Naive thymus-derived CD4-positive, alpha-beta T cell (primary cell): ENCODE measurements around the gene DMPK. TPM values are rescaled to one million over a fixed set of nuclear protein-coding genes. Genes with fewer than 3 reads are reported as not detected.

Experiments used
- ATAC-seq: fragments of 150-1000 bp; cut with Tn5 transposase; 2 replicates; pipeline ENCODE4 v1.10.0; 2021; ENCODE audit warnings: mild to moderate bottlenecking, moderate library complexity
- CTCF ChIA-PET: fragments of 350-600 bp; sonication (Branson Sonifier 250); formaldehyde crosslinking; loops from one replicate; lab custom pipeline; 2021; ENCODE audit warnings: antibody characterized with exemption; lab: Charles Lee
- POLR2A ChIA-PET: fragments of 350-600 bp; sonication (Branson Sonifier 250); formaldehyde crosslinking; loops from one replicate; lab custom pipeline; 2021; ENCODE audit warnings: antibody characterized with exemption, inconsistent platforms; lab: Charles Lee
- DNase-seq, 9 donors: peaks; one replicate each; pipeline versions ENCODE4 v3.0.0 to v3.0.0-alpha.2; 2020 to 2022; ENCODE audit warnings: mixed read lengths in 1 of 9
- H3K27ac ChIP-seq: one replicate; pipeline ENCODE4 v1.7.0; 2013; ENCODE audit warnings: mild to moderate bottlenecking, low read depth, low read length, moderate library complexity
- H3K27me3 ChIP-seq, 2 donors: one replicate each; pipeline ENCODE4 v1.7.0; 2013; ENCODE audit warnings: low read length in 2 of 2, mild to moderate bottlenecking in 2 of 2, moderate library complexity in 2 of 2; ENCODE audit not compliant: control insufficient read depth in 2 of 2, insufficient read depth in 2 of 2
- H3K36me3 ChIP-seq, 3 experiments: 1 replicate in 2 of 3; 2 replicates in 1 of 3; pipeline ENCODE4 v1.7.0; 2013; ENCODE audit warnings: low read length in 3 of 3, mild to moderate bottlenecking in 3 of 3, moderate library complexity in 1 of 3; ENCODE audit not compliant: insufficient read depth in 3 of 3, control insufficient read depth in 2 of 3
- H3K4me1 ChIP-seq, 2 donors: one replicate each; pipeline ENCODE4 v1.7.0; 2013; ENCODE audit warnings: low read length in 2 of 2, mild to moderate bottlenecking in 2 of 2, moderate library complexity in 1 of 2; ENCODE audit not compliant: control insufficient read depth in 2 of 2, insufficient read depth in 2 of 2
- H3K4me3 ChIP-seq: 2 replicates; pipeline ENCODE4 v1.7.0; 2013; ENCODE audit warnings: mild to moderate bottlenecking, low read length
- H3K9me3 ChIP-seq, 3 experiments: 1 replicate in 2 of 3; 2 replicates in 1 of 3; pipeline ENCODE4 v1.7.0; 2013; ENCODE audit warnings: low read length in 3 of 3; ENCODE audit not compliant: control insufficient read depth in 2 of 3
- H3K27ac Mint-ChIP-seq, 9 donors: one replicate each; pipeline ENCODE4 v1.8.0; 2020 to 2022; ENCODE audit warnings: mixed read lengths in 9 of 9, mild to moderate bottlenecking in 8 of 9, moderate library complexity in 5 of 9, inconsistent platforms in 2 of 9
- H3K27me3 Mint-ChIP-seq, 5 donors: one replicate each; pipeline ENCODE4 v1.8.0; 2021 to 2022; ENCODE audit warnings: mixed read lengths in 5 of 5, mild to moderate bottlenecking in 1 of 5
- H3K36me3 Mint-ChIP-seq, 5 donors: one replicate each; pipeline ENCODE4 v1.8.0; 2020 to 2022; ENCODE audit warnings: mixed read lengths in 5 of 5, mild to moderate bottlenecking in 3 of 5, inconsistent platforms in 1 of 5
- H3K4me1 Mint-ChIP-seq, 7 donors: one replicate each; pipeline ENCODE4 v1.8.0; 2020 to 2022; ENCODE audit warnings: mixed read lengths in 7 of 7, mild to moderate bottlenecking in 3 of 7, inconsistent platforms in 1 of 7
- H3K4me3 Mint-ChIP-seq, 10 donors: one replicate each; pipeline ENCODE4 v1.8.0; 2020 to 2022; ENCODE audit warnings: mild to moderate bottlenecking in 10 of 10, mixed read lengths in 10 of 10, moderate library complexity in 6 of 10, inconsistent platforms in 2 of 10
- H3K9me3 Mint-ChIP-seq, 11 donors: one replicate each; pipeline ENCODE4 v1.8.0; 2020 to 2022; ENCODE audit warnings: mixed read lengths in 11 of 11, mild to moderate bottlenecking in 4 of 11, inconsistent platforms in 1 of 11, moderate library complexity in 1 of 11
- intact Hi-C, 2 donors: fragments of 100-400 bp; cut with micrococcal nuclease; formaldehyde crosslinking; loops; one replicate each; pipeline ENCODE4 v1.15.1; 2023
- polyA plus RNA-seq, 2 donors: library from polyadenylated mRNA; unstranded; fragments of 300-500 nt; fragmentation: Illumina TruSeq; gene quantifications; one replicate each; pipeline ENCODE4 v1.2.3, GENCODE V29; 2021
- total RNA-seq, 6 experiments: library from RNA in 5 of 6; stranded (reverse) in 5 of 6; gene quantifications; 1 replicate in 5 of 6; 2 replicates in 1 of 6; pipeline ENCODE4 v1.2.3 and lab custom pipeline; 2021 to 2026

Gene DMPK
- total and polyA plus RNA-seq, 7 experiments from 2014 or later = 0.20 to 33.9 (median 22.9) TPM

DNA sequence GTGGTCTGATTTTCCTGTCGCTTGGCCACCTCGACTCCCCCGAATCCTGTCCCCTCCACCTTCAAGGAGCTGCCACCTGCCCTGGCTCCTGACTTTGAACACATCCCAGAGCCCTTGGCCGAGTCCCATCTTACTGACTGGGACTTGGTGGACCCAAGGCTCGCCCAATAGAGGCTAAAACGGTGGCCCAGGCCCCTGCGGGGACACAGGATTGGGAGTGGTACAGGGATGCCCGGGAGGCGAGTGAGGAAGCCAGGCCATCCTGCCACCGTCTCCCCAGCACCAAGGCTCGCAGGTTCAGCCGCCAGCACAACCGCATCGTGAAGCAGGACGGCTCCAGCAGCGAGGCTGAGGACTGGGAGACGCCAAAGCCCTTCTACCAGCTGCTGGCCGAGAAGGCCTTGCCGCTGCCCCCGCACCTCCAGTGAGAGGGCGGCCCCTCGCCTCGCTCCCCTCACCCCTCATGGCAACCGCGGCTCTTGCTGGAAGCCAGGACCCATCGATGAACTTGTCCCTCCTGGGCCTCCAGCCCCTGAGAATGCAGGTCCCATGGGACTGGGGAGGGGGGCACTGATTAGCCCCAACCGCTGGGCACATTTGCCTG, 18.5 kb downstream of the DMPK start:
- POLR2A ChIA-PET = no interaction called here
- Histone ChIP-seq H3K4me3 (no peak overlapping the region), H3K36me3 (no peaks in the 10 kb centered on the region), H3K27me3 (no peaks in the 10 kb centered on the region), H3K4me1 (peaks cover 0 to 3% of the 10 kb centered on the region in 2 donors), H3K9me3 (no peaks in the 10 kb centered on the region), H3K27ac (no peak overlapping the region)
- ATAC-seq = no peak
- CTCF ChIA-PET = no interaction called here
- no peaks in the 10 kb centered on the region for H3K36me3 Mint-ChIP-seq
- H3K9me3 Mint-ChIP-seq = no peaks in the 10 kb centered on the region
- H3K27ac Mint-ChIP-seq = no peak overlapping the region
- DNase-seq = no peak
- H3K4me3 Mint-ChIP-seq = no peak overlapping the region
- peaks cover 0 to 27% (median 6%) of the 10 kb centered on the region in 5 donors for H3K27me3 Mint-ChIP-seq
- H3K4me1 Mint-ChIP-seq = peaks cover 0 to under 1% (median 0%) of the 10 kb centered on the region in 7 donors
- intact Hi-C loops = loop anchor here in 1 of 2 donors (10.0 kb wide), 1 partner anchor 231 kb away; the partner anchor contains the start of gene CCDC61

GRCh38 chr19:45762870-45763631, 19.2 kb downstream of the DMPK start:
- Mint-ChIP-seq H3K27me3 (peaks cover 0 to 25% (median 6%) of the 10 kb centered on the region in 5 donors), H3K27ac (no peak overlapping the region), H3K9me3 (no peaks in the 10 kb centered on the region), H3K36me3 (no peaks in the 10 kb centered on the region), H3K4me3 (no peak overlapping the region), H3K4me1 (no peaks in the 10 kb centered on the region)
- ChIA-PET POLR2A (no interaction called here), CTCF (no interaction called here)
- intact Hi-C loops = loop anchor here in 1 of 2 donors (10.0 kb wide), 1 partner anchor 232 kb away; the partner anchor contains the start of gene CCDC61
- H3K4me1 ChIP-seq = peaks cover 0 to 3% of the 10 kb centered on the region in 2 donors
- H3K9me3 ChIP-seq = no peaks in the 10 kb centered on the region
- DNase-seq (no peak), ATAC-seq (no peak)
- no peaks in the 10 kb centered on the region for H3K36me3 ChIP-seq
- H3K4me3 ChIP-seq = no peak overlapping the region
- H3K27me3 ChIP-seq = no peaks in the 10 kb centered on the region
- no peak overlapping the region for H3K27ac ChIP-seq

DNA sequence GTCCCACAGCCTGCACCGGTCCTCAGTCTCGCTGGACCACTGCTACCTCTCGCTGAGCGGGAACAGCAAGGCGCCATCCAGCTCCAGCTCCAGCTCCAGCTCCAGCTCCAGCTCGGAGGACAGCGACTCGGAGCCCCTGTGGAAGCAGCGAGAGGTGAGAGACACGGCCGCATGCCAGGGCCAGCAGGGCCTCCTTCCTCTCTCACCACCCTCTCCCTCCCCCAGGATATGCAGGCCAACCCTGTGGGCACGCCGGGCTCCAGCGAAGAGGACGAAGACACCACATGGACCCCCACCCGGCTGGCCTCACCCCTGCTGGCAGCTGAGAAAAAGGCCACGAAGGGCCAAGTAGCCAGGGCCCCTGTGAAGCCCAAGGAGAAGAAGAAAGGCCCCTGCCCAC, 20.6 kb downstream of the DMPK start:
- H3K4me1 Mint-ChIP-seq = no peaks in the 10 kb centered on the region
- no peak for ATAC-seq

GRCh38 chr19:45758921-45759320, 23.4 kb downstream of the DMPK start:
- H3K36me3 Mint-ChIP-seq = no peaks in the 10 kb centered on the region
- CTCF ChIA-PET = no interaction called here
- H3K9me3 Mint-ChIP-seq = no peaks in the 10 kb centered on the region
- no peak overlapping the region for H3K27ac Mint-ChIP-seq
- peaks cover 0 to 5% (median 0%) of the 10 kb centered on the region in 5 donors for H3K27me3 Mint-ChIP-seq
- no peak overlapping the region for H3K27ac ChIP-seq
- no peaks in the 10 kb centered on the region for H3K9me3 ChIP-seq
- intact Hi-C loops = no loop called here
- DNase-seq (no peak), ATAC-seq (no peak)
- H3K36me3 ChIP-seq = no peaks in the 10 kb centered on the region
- no peaks in the 10 kb centered on the region for H3K4me1 ChIP-seq
- POLR2A ChIA-PET = no interaction called here
- H3K4me3 ChIP-seq = no peak overlapping the region
- H3K27me3 ChIP-seq = no peaks in the 10 kb centered on the region
- no peak overlapping the region for H3K4me3 Mint-ChIP-seq
- H3K4me1 Mint-ChIP-seq = no peaks in the 10 kb centered on the region

More for the DNA sequence above, 20.6 kb downstream of the DMPK start:
- H3K9me3 ChIP-seq = no peaks in the 10 kb centered on the region
- no peak overlapping the region for H3K27ac ChIP-seq
- CTCF ChIA-PET = interaction anchor here (1.1 kb wide), 1 partner anchor 8 kb away, joined by 5 read pairs; the partner anchor contains the start of gene SIX5
- H3K36me3 ChIP-seq = no peaks in the 10 kb centered on the region
- Mint-ChIP-seq H3K9me3 (no peaks in the 10 kb centered on the region), H3K27me3 (peaks cover 0 to 18% (median 7%) of the 10 kb centered on the region in 5 donors), H3K4me3 (no peak overlapping the region), H3K36me3 (no peaks in the 10 kb centered on the region), H3K27ac (no peak overlapping the region)
- H3K4me3 ChIP-seq = no peak overlapping the region
- intact Hi-C loops = loop anchor here in 1 of 2 donors (10.0 kb wide), 1 partner anchor 233 kb away; the partner anchor contains the start of gene CCDC61
- no peak for DNase-seq
- POLR2A ChIA-PET = no interaction called here
- H3K4me1 ChIP-seq = no peaks in the 10 kb centered on the region
- no peaks in the 10 kb centered on the region for H3K27me3 ChIP-seq

DNA sequence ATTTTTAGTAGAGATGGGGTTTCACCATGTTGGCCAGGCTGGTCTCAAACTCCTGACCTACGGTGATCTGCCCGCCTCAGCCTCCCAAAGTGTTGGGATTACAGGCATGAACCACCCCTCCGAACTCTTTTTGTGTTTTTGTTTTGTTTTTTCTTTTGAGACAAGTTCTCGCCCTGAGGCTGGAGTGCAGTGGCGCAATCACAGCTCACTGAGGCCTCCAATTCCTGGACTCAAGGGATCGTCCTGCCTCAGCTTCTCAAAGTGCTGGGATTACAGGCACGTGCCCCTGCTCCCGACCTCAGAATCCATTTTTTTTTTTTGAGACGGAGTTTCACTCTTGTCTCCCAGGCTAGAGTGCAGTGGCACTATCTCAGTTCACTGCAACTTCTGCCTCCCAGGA, 24.6 kb downstream of the DMPK start:
- Mint-ChIP-seq H3K27ac (no peak overlapping the region), H3K36me3 (no peaks in the 10 kb centered on the region), H3K4me3 (no peak overlapping the region), H3K9me3 (no peaks in the 10 kb centered on the region), H3K27me3 (peaks cover 0 to 5% (median 0%) of the 10 kb centered on the region in 5 donors), H3K4me1 (no peaks in the 10 kb centered on the region)
- Histone ChIP-seq H3K27me3 (no peaks in the 10 kb centered on the region), H3K27ac (no peak overlapping the region), H3K36me3 (no peaks in the 10 kb centered on the region), H3K9me3 (no peaks in the 10 kb centered on the region), H3K4me1 (no peaks in the 10 kb centered on the region), H3K4me3 (no peak overlapping the region)
- ATAC-seq (no peak), DNase-seq (no peak)
- intact Hi-C loops = no loop called here
- ChIA-PET CTCF (no interaction called here), POLR2A (interaction anchor here (0.6 kb wide), 1 partner anchor 30 kb away, joined by 8 read pairs; no protein-coding TSS in a partner anchor)

- Mint-ChIP-seq H3K4me3 (no peak overlapping the region), H3K4me1 (no peaks in the 10 kb centered on the region), H3K36me3 (no peaks in the 10 kb centered on the region), H3K9me3 (no peaks in the 10 kb centered on the region), H3K27me3 (peaks cover 0 to 4% (median 0%) of the 10 kb centered on the region in 5 donors), H3K27ac (no peak overlapping the region)
- Histone ChIP-seq H3K4me3 (no peak overlapping the region), H3K27me3 (no peaks in the 10 kb centered on the region), H3K4me1 (no peaks in the 10 kb centered on the region), H3K9me3 (no peaks in the 10 kb centered on the region), H3K27ac (no peak overlapping the region), H3K36me3 (no peaks in the 10 kb centered on the region)
- ATAC-seq = no peak
- POLR2A ChIA-PET = no interaction called here
- CTCF ChIA-PET = no interaction called here
- DNase-seq = no peak
- intact Hi-C loops = no loop called here
These were observed 28.0 kb downstream of the DMPK start for GRCh38 chr19:45754323-45754722.
